Mesothelial cell of epicardium (in vitro differentiated cells): ENCODE results near the gene BEND6. TPM values are rescaled to one million over a fixed set of nuclear protein-coding genes. Genes with fewer than 3 reads are reported as not detected.
A peak's percentile ranks its signal among the peaks of the same experiment; 100 is the strongest.

Experiments used
- DNase-seq, 2 experiments: peaks; one replicate each; pipeline ENCODE4 v3.0.0; 2021; ENCODE audit warnings: low spot score in 2 of 2; ENCODE audit not compliant: unreplicated experiment in 2 of 2
- H3K27ac Mint-ChIP-seq: 2 replicates; pipeline ENCODE4 v1.8.0; 2021; ENCODE audit warnings: mixed read lengths
- H3K27me3 Mint-ChIP-seq: 2 replicates; pipeline ENCODE4 v1.8.0; 2021; ENCODE audit warnings: low read depth, mixed read lengths
- H3K36me3 Mint-ChIP-seq: 2 replicates; pipeline ENCODE4 v1.8.0; 2021; ENCODE audit warnings: mixed read lengths
- H3K4me1 Mint-ChIP-seq: 2 replicates; pipeline ENCODE4 v1.8.0; 2021; ENCODE audit warnings: mixed read lengths
- H3K4me3 Mint-ChIP-seq: 2 replicates; pipeline ENCODE4 v1.8.0; 2021; ENCODE audit warnings: mild to moderate bottlenecking, moderate library complexity, mixed read lengths
- H3K9me3 Mint-ChIP-seq: 2 replicates; pipeline ENCODE4 v1.8.0; 2021; ENCODE audit warnings: mixed read lengths
- CTCF ChIP-seq: fragments of 200-600 bp; sonication (generic); IDR thresholded peaks from one replicate; pipeline ENCODE4 v1.5.0; 2021; ENCODE audit warnings: antibody characterized with exemption; ENCODE audit not compliant: unreplicated experiment
- total RNA-seq: library from RNA; stranded (reverse); gene quantifications from 3 replicates; pipeline ENCODE4 v1.2.1, GENCODE V29; 2021

The BEND6 gene, protein sequence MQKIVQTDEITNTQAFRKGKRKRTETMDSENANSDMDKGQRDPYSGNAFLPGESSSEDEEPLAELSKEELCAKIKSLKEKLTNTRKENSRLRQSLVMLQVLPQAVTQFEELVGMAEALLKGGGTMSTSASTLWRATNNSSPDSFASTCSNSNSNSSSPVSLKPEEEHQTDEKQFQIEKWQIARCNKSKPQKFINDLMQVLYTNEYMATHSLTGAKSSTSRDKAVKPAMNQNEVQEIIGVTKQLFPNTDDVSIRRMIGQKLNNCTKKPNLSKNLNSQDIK
- 6.6 to 8.1 TPM (median 7.6 TPM) in 3 replicates for total RNA-seq

DNA sequence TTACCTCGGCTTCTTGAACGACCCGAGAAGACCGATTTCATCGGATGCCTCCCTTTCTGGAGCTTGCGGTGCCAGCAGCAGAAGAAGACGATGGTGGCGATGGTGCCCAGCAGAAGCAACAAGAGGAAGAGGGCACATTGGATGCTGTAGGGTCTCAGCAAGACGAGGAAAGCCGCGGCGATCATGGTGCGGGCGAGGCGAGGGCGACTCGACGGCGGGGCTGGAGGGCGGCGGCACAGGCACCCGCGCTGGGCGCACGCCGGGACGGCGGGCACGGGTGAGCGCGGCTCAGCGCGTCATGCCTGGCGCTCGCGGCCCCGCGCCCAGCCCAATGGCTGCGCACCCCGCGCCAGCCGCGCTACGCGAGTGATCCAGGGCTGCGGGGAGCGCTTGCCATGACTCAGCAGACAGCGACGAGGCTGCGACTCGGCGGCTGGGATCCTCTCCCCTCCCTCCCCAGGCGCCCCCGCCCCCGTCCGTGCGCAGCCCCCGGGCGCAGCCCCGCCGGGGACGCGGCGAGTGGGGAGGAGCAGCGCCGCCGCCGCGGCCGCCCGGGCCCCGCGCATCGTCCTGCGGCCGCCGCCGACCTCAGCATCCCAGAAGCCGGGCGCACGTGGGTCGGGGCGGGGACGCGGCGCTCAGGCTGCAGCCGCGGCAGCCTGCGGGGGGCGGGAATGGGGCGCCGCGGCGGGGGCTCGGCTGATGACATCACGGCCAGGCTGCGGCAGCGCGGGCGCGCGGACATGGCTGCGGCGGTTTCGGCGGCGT, at the start of gene BEND6:
BEND6 (plus strand) TSS at position 705 of the 768 bp plus-strand sequence. CDS start 26,704 bp downstream, outside the sequence.
- no peak for TF ChIP-seq CTCF
- peak; percentile 65 to 76 for DNase-seq
- Mint-ChIP-seq H3K4me1 (peaks cover 40% of the 10 kb centered on the region), H3K36me3 (no peaks in the 10 kb centered on the region), H3K4me3 (peak within 1 kb of the TSS; percentile 93), H3K27ac (peak within 1 kb of the TSS; percentile 96), H3K9me3 (no peaks in the 10 kb centered on the region), H3K27me3 (peaks cover 13% of the 10 kb centered on the region)

- H3K27ac Mint-ChIP-seq: no peak overlapping the region
- peaks cover 4% of the 10 kb centered on the region for H3K4me1 Mint-ChIP-seq
- no peaks in the 10 kb centered on the region for H3K36me3 Mint-ChIP-seq
- no peak for TF ChIP-seq CTCF
- H3K9me3 Mint-ChIP-seq: no peaks in the 10 kb centered on the region
- DNase-seq: no peak
- no peak overlapping the region for H3K4me3 Mint-ChIP-seq
- H3K27me3 Mint-ChIP-seq: no peaks in the 10 kb centered on the region
These were observed 49.5 kb upstream of the BEND6 start for GRCh38 chr6:56905378-56905777.

GRCh38 chr6:56906752-56907151, 48.2 kb upstream of the BEND6 start:
- no peak for TF ChIP-seq CTCF
- Mint-ChIP-seq H3K9me3 (no peaks in the 10 kb centered on the region), H3K4me3 (no peak overlapping the region), H3K36me3 (no peaks in the 10 kb centered on the region), H3K27me3 (no peaks in the 10 kb centered on the region), H3K27ac (no peak overlapping the region), H3K4me1 (peaks cover 13% of the 10 kb centered on the region)
- DNase-seq: no peak

DNA sequence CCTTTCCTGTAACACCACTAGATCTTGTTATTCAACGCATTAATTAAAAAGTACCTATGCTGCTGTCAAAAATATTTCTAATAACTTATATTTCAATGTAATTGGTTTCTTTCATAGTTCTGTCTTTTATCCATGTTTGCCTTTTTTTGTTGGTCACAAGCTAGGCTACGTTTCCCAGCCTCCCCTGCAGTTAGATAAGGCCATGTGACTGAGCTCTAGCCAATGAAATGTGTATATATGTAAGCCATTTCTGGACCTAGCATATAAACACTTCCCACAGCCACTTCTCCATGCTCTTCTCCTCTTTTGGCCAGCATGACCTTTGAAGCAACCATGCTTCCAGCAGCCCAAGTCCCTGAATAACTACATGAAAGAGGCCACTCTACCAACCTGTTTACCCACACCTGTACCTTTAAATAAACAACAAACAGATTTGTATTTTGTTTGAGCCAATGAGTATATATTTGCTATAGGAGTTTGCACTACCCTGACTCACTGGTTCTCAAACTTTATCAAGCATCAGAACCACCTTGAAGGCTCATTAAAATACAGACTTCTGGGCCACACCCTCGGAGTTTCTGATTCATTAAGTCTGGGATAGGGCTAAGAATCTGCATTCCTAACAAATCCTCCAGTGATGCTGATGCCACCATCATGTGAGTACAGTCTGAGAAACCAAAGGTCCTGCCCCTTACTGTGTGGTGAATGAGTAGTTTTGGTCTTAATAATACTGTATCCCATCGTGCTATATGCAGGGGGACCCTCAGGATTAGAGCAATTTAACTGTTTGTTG, 45.6 kb upstream of the BEND6 start:
- Mint-ChIP-seq H3K36me3 (no peaks in the 10 kb centered on the region), H3K4me1 (peaks cover 23% of the 10 kb centered on the region), H3K27ac (no peak overlapping the region)

More for the DNA sequence above, 45.6 kb upstream of the BEND6 start:
- Mint-ChIP-seq H3K27me3 (no peaks in the 10 kb centered on the region), H3K9me3 (no peaks in the 10 kb centered on the region), H3K4me3 (no peak overlapping the region)
- no peak for TF ChIP-seq CTCF
- DNase-seq: no peak
